Smooth muscle cell (in vitro differentiated cells): ENCODE measurements around the gene ABHD4. TPM values are rescaled to one million over a fixed set of nuclear protein-coding genes. Genes with fewer than 3 reads are reported as not detected.

Source experiments
- DNase-seq: peaks from one replicate; lab custom pipeline; 2025; ENCODE audit not compliant: unreplicated experiment; lab: John Stamatoyannopoulos, UW
- H2AFZ ChIP-seq: fragments of 200-600 bp; sonication (generic); 2 replicates; pipeline ENCODE4 v1.6.0; 2016; ENCODE audit warnings: antibody characterized with exemption, low read depth, mild to moderate bottlenecking
- H3F3A ChIP-seq: fragments of 200-600 bp; sonication (generic); 2 replicates; pipeline ENCODE4 v1.6.0; 2017; ENCODE audit warnings: antibody characterized with exemption, low read depth
- H3K27ac ChIP-seq: fragments of 200-600 bp; sonication (generic); 2 replicates; pipeline ENCODE4 v1.5.1; 2016; ENCODE audit warnings: low read depth, mild to moderate bottlenecking
- H3K27me3 ChIP-seq: fragments of 200-600 bp; sonication (generic); 2 replicates; pipeline ENCODE4 v1.6.1; 2016; ENCODE audit warnings: low read depth, mild to moderate bottlenecking
- H3K36me3 ChIP-seq: fragments of 200-600 bp; sonication (generic); 2 replicates; pipeline ENCODE4 v1.5.1; 2016; ENCODE audit warnings: low read depth
- H3K4me1 ChIP-seq: fragments of 200-600 bp; sonication (generic); 2 replicates; pipeline ENCODE4 v1.5.1; 2016; ENCODE audit warnings: low read depth
- H3K4me2 ChIP-seq: fragments of 200-600 bp; sonication (generic); 2 replicates; pipeline ENCODE4 v1.6.0; 2016; ENCODE audit warnings: mild to moderate bottlenecking
- H3K4me3 ChIP-seq: fragments of 200-600 bp; sonication (generic); 2 replicates; pipeline ENCODE4 v1.5.1; 2016; ENCODE audit warnings: mild to moderate bottlenecking
- H3K79me2 ChIP-seq: fragments of 200-600 bp; sonication (generic); 2 replicates; pipeline ENCODE4 v1.6.0; 2016; ENCODE audit warnings: low read depth, mild to moderate bottlenecking
- H3K9ac ChIP-seq: fragments of 200-600 bp; sonication (generic); 2 replicates; pipeline ENCODE4 v1.6.0; 2016; ENCODE audit warnings: low read depth
- H3K9me3 ChIP-seq: fragments of 200-600 bp; sonication (generic); replicated peaks from 2 replicates; pipeline ENCODE4 v1.5.1; 2016; ENCODE audit warnings: low read depth
- H4K20me1 ChIP-seq: fragments of 200-600 bp; sonication (generic); 2 replicates; pipeline ENCODE4 v1.6.0; 2016; ENCODE audit warnings: low read depth
- CTCF ChIP-seq: fragments of 200-600 bp; sonication (generic); IDR thresholded peaks from 2 replicates; pipeline ENCODE4 v1.5.1; 2017; ENCODE audit warnings: borderline replicate concordance, mild to moderate bottlenecking, antibody characterized with exemption; ENCODE audit not compliant: insufficient read depth, poor library complexity, severe bottlenecking
- WGBS: methylation state at CpG from one replicate; pipeline ENCODE4 v1.1.7; 2016; ENCODE audit warnings: low lambda C conversion rate; 5-methylcytosine and 5-hydroxymethylcytosine counted together
- polyA plus RNA-seq: library from polyadenylated mRNA; unstranded; fragments of >200 nt; fragmentation: Nextera tagmentation; extraction: Ambion mirVana; gene quantifications from 2 replicates; pipeline ENCODE4 v1.2.1, GENCODE V29; 2016
- total RNA-seq: library from RNA; depleted of rRNA; stranded (reverse); fragments of >200 nt; gene quantifications from 2 replicates; pipeline ENCODE4 v1.2.3, GENCODE V29; 2014

Gene ABHD4
- total and polyA plus RNA-seq, 2 experiments from 2014 or later: 9.7 to 13.9 TPM

- WGBS: 86% methylated on average over 3 of the region's 3 CpGs
- TF ChIP-seq CTCF: no peak
- Histone ChIP-seq H3F3A (no peaks in the 10 kb centered on the region), H3K36me3 (peaks cover 7% of the 10 kb centered on the region), H3K27ac (no peak overlapping the region), H3K4me1 (no peaks in the 10 kb centered on the region), H3K79me2 (no peaks in the 10 kb centered on the region), H4K20me1 (no peaks in the 10 kb centered on the region), H3K4me2 (no peak overlapping the region), H3K27me3 (no peaks in the 10 kb centered on the region), H3K9me3 (no peaks in the 10 kb centered on the region), H3K4me3 (no peak overlapping the region), H2AFZ (no peak overlapping the region), H3K9ac (no peak overlapping the region)
- no peak for DNase-seq
Observed at GRCh38 chr14:22607291-22607690, 9.2 kb downstream of the ABHD4 start.

GRCh38 chr14:22610931-22611330 is 12.8 kb downstream of the ABHD4 start:
- 92% methylated on average over 2 of the region's 2 CpGs for WGBS

GRCh38 chr14:22613106-22613695 is 15.1 kb downstream of the ABHD4 start:
- no peak for DNase-seq
- Histone ChIP-seq H3K36me3 (peaks cover 7% of the 10 kb centered on the region), H3K9me3 (no peaks in the 10 kb centered on the region), H3K27ac (peak overlapping the region; percentile 83), H3K79me2 (no peaks in the 10 kb centered on the region), H3K4me1 (no peaks in the 10 kb centered on the region), H2AFZ (no peak overlapping the region), H3K9ac (peak overlapping the region; percentile 14), H3K4me3 (no peak overlapping the region), H3F3A (peaks cover 5% of the 10 kb centered on the region), H3K27me3 (no peaks in the 10 kb centered on the region), H4K20me1 (no peaks in the 10 kb centered on the region), H3K4me2 (peak overlapping the region; percentile 37)
- peak; percentile 21 for TF ChIP-seq CTCF
- 71% methylated on average over 2 of the region's 2 CpGs for WGBS

More at GRCh38 chr14:22610931-22611330, 12.8 kb downstream of the ABHD4 start:
- no peak overlapping the region for H3K4me2 ChIP-seq
- H2AFZ ChIP-seq: no peak overlapping the region
- peaks cover 7% of the 10 kb centered on the region for H3K36me3 ChIP-seq
- H3K27ac ChIP-seq: no peak overlapping the region
- no peaks in the 10 kb centered on the region for H3K27me3 ChIP-seq
- H3F3A ChIP-seq: peaks cover 5% of the 10 kb centered on the region
- no peaks in the 10 kb centered on the region for H3K9me3 ChIP-seq
- no peaks in the 10 kb centered on the region for H3K79me2 ChIP-seq
- H4K20me1 ChIP-seq: no peaks in the 10 kb centered on the region
- TF ChIP-seq CTCF: no peak
- no peaks in the 10 kb centered on the region for H3K4me1 ChIP-seq
- no peak for DNase-seq
- H3K9ac ChIP-seq: no peak overlapping the region
- H3K4me3 ChIP-seq: no peak overlapping the region

GRCh38 chr14:22613736-22614239 is 15.7 kb downstream of the ABHD4 start:
- no peak for DNase-seq
- no peaks in the 10 kb centered on the region for H3K9me3 ChIP-seq
- H3K4me1 ChIP-seq: no peaks in the 10 kb centered on the region
- H3K9ac ChIP-seq: peak overlapping the region; percentile 14
- no peaks in the 10 kb centered on the region for H3K79me2 ChIP-seq
- H3K27ac ChIP-seq: peak overlapping the region; percentile 83
- 38% methylated on average over 3 of the region's 3 CpGs for whole genome bisulfite sequencing
- peaks cover 7% of the 10 kb centered on the region for H3K36me3 ChIP-seq
- H3K4me3 ChIP-seq: no peak overlapping the region
- no peaks in the 10 kb centered on the region for H3K27me3 ChIP-seq
- H4K20me1 ChIP-seq: no peaks in the 10 kb centered on the region
- peak overlapping the region; percentile 37 for H3K4me2 ChIP-seq
- no peak overlapping the region for H2AFZ ChIP-seq
- peaks cover 5% of the 10 kb centered on the region for H3F3A ChIP-seq
- no peak for TF ChIP-seq CTCF
